Breast epithelium (tissue), 4 donors: ENCODE measurements around the gene RPS6KA4. TPM values are rescaled to one million over a fixed set of nuclear protein-coding genes. Genes with fewer than 3 reads are reported as not detected.
A peak's percentile ranks its signal among the peaks of the same experiment; 100 is the strongest.

Source experiments
- DNase-seq, 2 donors: peaks; one replicate each; pipeline ENCODE4 v3.0.0-alpha.2; 2019; ENCODE audit warnings: low spot score in 2 of 2
- H3K27ac ChIP-seq, 2 donors: fragments of 200-600 bp; sonication (generic) in 1 of 2; one replicate each; pipeline ENCODE4 v1.5.1; 2016 to 2019; ENCODE audit warnings: mild to moderate bottlenecking in 1 of 2
- H3K27me3 ChIP-seq, 2 donors: fragments of 200-600 bp; sonication (generic) in 1 of 2; one replicate each; pipeline versions ENCODE4 v1.5.1 to v1.6.0; 2017 to 2019; ENCODE audit warnings: control low read depth in 1 of 2, mild to moderate bottlenecking in 1 of 2
- H3K36me3 ChIP-seq: fragments of 200-600 bp; one replicate; pipeline ENCODE4 v1.5.1; 2019
- H3K4me1 ChIP-seq, 2 donors: fragments of 200-600 bp; sonication (generic); one replicate each; pipeline ENCODE4 v1.5.1; 2016 to 2019; ENCODE audit warnings: control low read depth in 1 of 2
- H3K4me3 ChIP-seq, 3 donors: fragments of 200-600 bp; sonication (generic); 1 replicate in 2 of 3; 2 replicates in 1 of 3; pipeline ENCODE4 v1.5.1; 2016 to 2019; ENCODE audit warnings: mild to moderate bottlenecking in 3 of 3, moderate library complexity in 2 of 3
- H3K9me3 ChIP-seq, 2 donors: fragments of 200-600 bp; sonication (generic) in 1 of 2; one replicate each; pipeline ENCODE4 v1.5.1; 2016 to 2019; ENCODE audit warnings: control low read depth in 1 of 2
- CTCF ChIP-seq, 3 donors: fragments of 450-650 bp; IDR thresholded peaks; one replicate each; pipeline ENCODE4 v1.5.1; 2016 to 2017; ENCODE audit warnings: antibody characterized with exemption in 3 of 3, mild to moderate bottlenecking in 3 of 3, moderate library complexity in 3 of 3
- POLR2A ChIP-seq: fragments of 450-650 bp; IDR thresholded peaks from one replicate; pipeline ENCODE4 v1.6.1; 2016; ENCODE audit warnings: antibody characterized with exemption, mild to moderate bottlenecking, moderate library complexity
- POLR2AphosphoS5 ChIP-seq, 3 donors: sonication (generic); formaldehyde crosslinking; IDR thresholded peaks; one replicate each; pipeline ENCODE4 v1.6.1; 2017; ENCODE audit warnings: antibody characterized with exemption in 3 of 3
- intact Hi-C: fragments of 100-400 bp; cut with DNase I; formaldehyde crosslinking; loops from one replicate; pipeline ENCODE4 v1.15.1; 2023; ENCODE audit warnings: low total_unique reads
- total RNA-seq, 3 donors: library from RNA; depleted of rRNA; stranded (reverse); fragments of >200 nt; gene quantifications; one replicate each; pipeline ENCODE4 v1.1.0, GENCODE V29; 2016

Gene RPS6KA4
- total RNA-seq, 3 donors from 2014 or later = 16.7 to 20.6 (median 19.4) TPM

- TF ChIP-seq POLR2AphosphoS5 (IDR thresholded peaks at IDR 0.05) (no peak), POLR2A (no peak), CTCF (IDR thresholded peaks at IDR 0.05) (no peak)
- Histone ChIP-seq H3K4me3 (no peak overlapping the region), H3K4me1 (peaks cover 0 to 4% of the 10 kb centered on the region in 2 donors), H3K27me3 (no peaks in the 10 kb centered on the region), H3K27ac (no peak overlapping the region), H3K9me3 (no peaks in the 10 kb centered on the region), H3K36me3 (no peaks in the 10 kb centered on the region)
- no peak for DNase-seq
- intact Hi-C loops = no loop called here
Observed at GRCh38 chr11:64343767-64344559, 15.0 kb upstream of the RPS6KA4 start.

- Histone ChIP-seq H3K36me3 (no peaks in the 10 kb centered on the region), H3K27ac (no peak overlapping the region), H3K4me3 (no peak overlapping the region), H3K27me3 (no peaks in the 10 kb centered on the region), H3K4me1 (peaks cover 0 to 4% of the 10 kb centered on the region in 2 donors), H3K9me3 (no peaks in the 10 kb centered on the region)
- no peak for DNase-seq
- TF ChIP-seq POLR2AphosphoS5 (IDR thresholded peaks at IDR 0.05) (no peak), POLR2A (no peak)
- intact Hi-C loops = no loop called here
Observed at GRCh38 chr11:64344787-64345186, 14.2 kb upstream of the RPS6KA4 start.

DNA sequence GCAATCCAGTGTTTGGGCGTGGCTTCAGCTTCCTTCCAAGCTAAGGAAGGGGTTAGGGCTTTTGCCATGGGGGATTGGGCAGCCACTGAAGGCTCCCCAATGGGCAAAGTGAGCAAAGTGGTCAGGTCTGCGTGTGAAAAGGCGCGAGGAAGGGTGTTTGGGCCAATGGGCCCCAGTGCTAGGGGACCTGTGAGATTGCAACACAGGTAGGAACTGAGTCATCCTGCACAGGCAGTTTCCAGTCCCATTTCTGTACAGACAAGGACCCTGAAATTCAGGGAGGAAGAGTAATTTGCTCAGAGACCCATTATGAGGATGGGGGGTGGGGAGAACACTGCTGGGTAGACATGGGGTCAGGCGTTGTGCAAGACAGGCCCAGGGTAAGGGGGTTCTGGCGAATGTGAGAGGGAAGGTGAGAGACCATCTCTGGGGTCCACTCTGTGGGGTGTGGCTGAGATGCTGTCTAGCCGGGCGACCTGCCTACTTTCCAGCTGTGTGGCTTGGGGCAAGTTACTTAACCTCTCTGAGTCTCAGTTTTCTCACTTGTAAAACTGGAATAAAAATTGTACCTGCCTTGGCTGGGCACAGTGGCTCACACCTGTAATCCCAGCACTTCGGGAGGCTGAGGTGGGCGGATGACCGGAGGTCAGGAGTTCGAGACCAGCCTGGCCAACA, 11.6 kb upstream of the RPS6KA4 start:
- Histone ChIP-seq H3K9me3 (no peaks in the 10 kb centered on the region), H3K4me3 (no peak overlapping the region), H3K36me3 (no peaks in the 10 kb centered on the region), H3K27ac (peak overlapping the region in 1 of 2 donors; percentile 72), H3K4me1 (no peaks in the 10 kb centered on the region), H3K27me3 (no peaks in the 10 kb centered on the region)
- intact Hi-C loops = no loop called here
- DNase-seq = no peak
- TF ChIP-seq POLR2AphosphoS5 (IDR thresholded peaks at IDR 0.05) (no peak), CTCF (IDR thresholded peaks at IDR 0.05) (no peak), POLR2A (no peak)

GRCh38 chr11:64348383-64349024, 10.5 kb upstream of the RPS6KA4 start:
- H3K27ac ChIP-seq = peak overlapping the region; percentile 72 to 80
- H3K9me3 ChIP-seq = no peaks in the 10 kb centered on the region
- no peaks in the 10 kb centered on the region for H3K4me1 ChIP-seq
- TF ChIP-seq CTCF (IDR thresholded peaks at IDR 0.05) (no peak), POLR2AphosphoS5 (IDR thresholded peaks at IDR 0.05) (no peak), POLR2A (no peak)
- H3K36me3 ChIP-seq = no peaks in the 10 kb centered on the region
- intact Hi-C loops = no loop called here
- no peak overlapping the region for H3K4me3 ChIP-seq
- peak in 1 of 2 donors; percentile 51 for DNase-seq
- no peaks in the 10 kb centered on the region for H3K27me3 ChIP-seq

GRCh38 chr11:64349025-64349387, 10.0 kb upstream of the RPS6KA4 start:
- H3K4me3 ChIP-seq = no peak overlapping the region
- no peaks in the 10 kb centered on the region for H3K4me1 ChIP-seq
- DNase-seq = no peak
- H3K27me3 ChIP-seq = no peaks in the 10 kb centered on the region
- intact Hi-C loops = no loop called here
- no peaks in the 10 kb centered on the region for H3K36me3 ChIP-seq
- peak overlapping the region; percentile 72 to 80 for H3K27ac ChIP-seq
- no peak for TF ChIP-seq POLR2AphosphoS5 (IDR thresholded peaks at IDR 0.05)
- TF ChIP-seq CTCF (IDR thresholded peaks at IDR 0.05) = no peak
- TF ChIP-seq POLR2A = no peak
- H3K9me3 ChIP-seq = no peaks in the 10 kb centered on the region
